HG03439 (cell line): Measurements from ENCODE around the gene LSAMP.

Experiments
- ATAC-seq: cut with Tn5 transposase; IDR thresholded peaks from one replicate; pipeline ENCODE4 v1.9.1; 2021; ENCODE audit warnings: mild to moderate bottlenecking, moderate library complexity; ENCODE audit not compliant: unreplicated experiment

Gene LSAMP

GRCh38 chr3:116176974-116177555 lies 268.2 kb downstream of the LSAMP start:
- no peak for ATAC-seq

GRCh38 chr3:116166121-116166520 lies 279.2 kb downstream of the LSAMP start:
- no peak for ATAC-seq

- no peak for ATAC-seq
These were observed 279.6 kb downstream of the LSAMP start for GRCh38 chr3:116165641-116166040.

- ATAC-seq, result no peak
These were observed 280.2 kb downstream of the LSAMP start for GRCh38 chr3:116165135-116165534.

- ATAC-seq, result no peak
These were observed 281.2 kb downstream of the LSAMP start for GRCh38 chr3:116164039-116164438.

GRCh38 chr3:116161575-116162525 lies 283.4 kb downstream of the LSAMP start:
- ATAC-seq, result no peak

- ATAC-seq, result no peak
These were observed 284.7 kb downstream of the LSAMP start for GRCh38 chr3:116160594-116160993.

GRCh38 chr3:116155841-116156240 lies 289.4 kb downstream of the LSAMP start:
- ATAC-seq, result no peak

- ATAC-seq, result no peak
These were observed 290.9 kb downstream of the LSAMP start for GRCh38 chr3:116154389-116154788.

- ATAC-seq, result no peak
These were observed 292.1 kb downstream of the LSAMP start for GRCh38 chr3:116153174-116153573.

GRCh38 chr3:116150655-116151167 lies 294.6 kb downstream of the LSAMP start:
- ATAC-seq, result no peak

- ATAC-seq, result no peak
These were observed 296.1 kb downstream of the LSAMP start for GRCh38 chr3:116148881-116149851.

GRCh38 chr3:116145613-116146012 lies 299.7 kb downstream of the LSAMP start:
- no peak for ATAC-seq

- no peak for ATAC-seq
These were observed 303.6 kb downstream of the LSAMP start for GRCh38 chr3:116141724-116142123.

GRCh38 chr3:116140100-116140689 lies 305.1 kb downstream of the LSAMP start:
- no peak for ATAC-seq

- ATAC-seq, result no peak
These were observed 305.6 kb downstream of the LSAMP start for GRCh38 chr3:116139641-116140040.

- no peak for ATAC-seq
These were observed 309.7 kb downstream of the LSAMP start for GRCh38 chr3:116135457-116136085.

GRCh38 chr3:116129187-116129946 lies 315.9 kb downstream of the LSAMP start:
- ATAC-seq, result no peak

GRCh38 chr3:116127464-116127863 lies 317.8 kb downstream of the LSAMP start:
- ATAC-seq, result no peak
